Frontal cortex (tissue), 4 donors: Measurements from ENCODE around the gene DNAJC18. TPM values are rescaled to one million over a fixed set of nuclear protein-coding genes. Genes with fewer than 3 reads are reported as not detected.
"Not testable (repeated sequence)": the region's sequence is repeated elsewhere in the genome, so short reads cannot be mapped to it uniquely, and the experiment has no call there.

Experiments used
- DNase-seq, 2 donors: peaks; one replicate each; pipeline ENCODE4 v3.0.0; 2012; ENCODE audit warnings: low spot score in 2 of 2
- FAIRE-seq: peaks from 2 replicates; lab custom pipeline; 2012; peaks lifted over from hg19 to GRCh38; lab: Jason Lieb, UNC
- total RNA-seq: library from RNA; depleted of rRNA; stranded (reverse); fragments of >200 nt; gene quantifications from one replicate; pipeline ENCODE4 v1.2.3, GENCODE V29; 2014
- donor health status: control.
- donor health status: control.
- donor health status: control.

DNAJC18 gene
- total RNA-seq, 1 donor from 2014 or later: 53.0 TPM

DNA sequence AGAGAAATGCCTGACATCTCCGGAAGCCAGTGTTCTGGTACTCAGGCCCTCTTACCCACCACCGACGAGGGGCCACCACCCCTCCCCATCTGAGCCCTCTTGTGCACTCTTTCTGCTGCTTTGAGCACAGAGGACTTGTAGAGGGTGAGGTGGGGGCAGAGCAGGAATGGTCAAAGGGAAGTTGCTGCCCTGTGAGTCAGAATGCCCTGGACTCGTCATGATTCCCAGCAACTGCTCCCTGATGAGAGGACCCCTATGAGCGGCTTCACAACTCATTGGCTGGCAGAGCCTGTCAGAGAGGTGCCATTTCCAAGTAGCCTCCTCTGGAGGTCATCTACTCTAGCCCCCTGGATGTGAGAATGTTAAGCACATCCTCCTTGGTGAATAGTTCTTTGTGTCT lies 22.4 kb upstream of the DNAJC18 start:
- DNase-seq: no peak
- no peak for FAIRE-seq

DNA sequence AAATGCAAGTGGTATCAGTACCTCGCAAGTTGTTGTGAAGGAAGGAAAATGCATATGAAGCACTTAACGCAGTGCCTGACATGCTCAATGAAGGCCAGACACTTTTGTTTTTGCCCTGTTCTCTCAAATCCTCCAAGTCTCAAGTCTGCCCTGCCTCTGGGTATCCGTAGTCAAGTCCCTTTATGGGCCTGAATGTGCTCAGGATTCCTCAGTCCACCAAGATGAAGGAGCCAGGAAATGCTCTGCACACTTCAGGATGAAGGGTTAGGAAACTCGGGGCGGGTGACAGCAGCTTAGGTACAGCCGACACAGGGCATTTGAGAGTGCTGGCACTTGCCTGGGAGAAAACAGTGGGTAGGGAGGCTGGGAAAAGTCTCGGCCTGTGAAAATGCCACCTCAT lies 21.9 kb upstream of the DNAJC18 start:
- FAIRE-seq (no peak), DNase-seq (no peak)

DNA sequence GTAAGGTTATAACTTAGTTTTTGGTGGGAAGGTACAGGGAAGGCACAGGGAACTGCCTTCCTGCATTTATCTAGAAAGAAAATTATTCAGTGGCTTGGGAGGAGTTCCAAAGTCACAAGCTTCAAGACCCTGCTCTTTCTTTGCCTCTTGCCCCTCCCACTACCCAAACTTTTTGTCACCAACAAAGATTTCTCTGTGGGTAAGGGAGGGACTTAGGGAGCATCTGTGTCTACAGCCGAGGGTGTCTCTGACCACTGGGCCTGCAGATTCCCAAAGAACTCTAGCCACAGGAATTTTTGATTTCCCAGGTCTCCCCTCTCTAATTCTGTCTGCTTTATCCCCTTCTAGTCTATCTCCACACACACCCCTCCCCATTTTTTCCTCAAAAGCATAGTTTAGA lies 21.1 kb upstream of the DNAJC18 start:
- DNase-seq: no peak
- no peak for FAIRE-seq

- FAIRE-seq (no peak), DNase-seq (no peak)
Measured at GRCh38 chr5:139459451-139459934, 20.2 kb upstream of the DNAJC18 start.

DNA sequence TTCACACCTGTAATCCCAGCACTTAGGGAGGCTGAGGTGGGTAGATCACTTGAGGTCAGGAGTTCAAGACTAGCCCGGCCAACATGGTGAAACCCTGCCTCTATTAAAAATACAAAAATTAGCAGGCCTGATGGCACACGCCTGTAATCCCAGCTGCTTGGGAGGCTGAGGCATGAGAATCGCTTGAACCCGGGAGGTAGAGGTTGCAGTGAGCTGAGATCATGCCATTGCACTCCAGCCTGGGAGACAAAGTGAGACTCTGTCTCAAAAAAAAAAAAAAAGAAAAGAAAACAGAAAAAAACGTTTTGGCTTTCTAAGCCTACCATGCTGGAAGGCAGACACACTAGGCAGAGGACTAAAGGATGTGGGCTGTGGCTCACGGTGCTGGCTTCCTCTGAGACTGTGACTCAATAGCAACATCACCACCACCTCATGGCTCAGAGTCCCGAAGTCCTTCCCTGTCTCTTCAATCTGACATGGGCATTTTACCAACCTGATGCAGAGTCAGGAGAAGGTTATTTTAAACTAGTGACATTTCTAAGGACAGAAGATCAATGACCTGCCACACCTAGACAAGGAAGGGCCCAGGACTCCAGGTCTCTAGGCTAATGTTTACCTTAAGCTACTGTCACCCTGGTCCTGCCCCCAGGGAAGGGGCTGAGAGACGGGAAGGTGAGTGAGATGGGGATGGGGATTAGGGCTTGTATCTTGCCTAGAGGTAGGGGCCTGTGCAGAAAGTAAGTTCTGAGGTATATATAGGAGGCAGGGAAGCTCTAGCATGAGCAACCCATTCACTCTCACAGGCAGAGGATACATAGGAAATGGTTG lies 19.5 kb upstream of the DNAJC18 start:
- DNase-seq (peak in 1 of 2 donors; percentile 51), FAIRE-seq (no peak)

- FAIRE-seq: no peak
- DNase-seq: no peak
Measured at GRCh38 chr5:139457653-139458306, 18.5 kb upstream of the DNAJC18 start.

DNA sequence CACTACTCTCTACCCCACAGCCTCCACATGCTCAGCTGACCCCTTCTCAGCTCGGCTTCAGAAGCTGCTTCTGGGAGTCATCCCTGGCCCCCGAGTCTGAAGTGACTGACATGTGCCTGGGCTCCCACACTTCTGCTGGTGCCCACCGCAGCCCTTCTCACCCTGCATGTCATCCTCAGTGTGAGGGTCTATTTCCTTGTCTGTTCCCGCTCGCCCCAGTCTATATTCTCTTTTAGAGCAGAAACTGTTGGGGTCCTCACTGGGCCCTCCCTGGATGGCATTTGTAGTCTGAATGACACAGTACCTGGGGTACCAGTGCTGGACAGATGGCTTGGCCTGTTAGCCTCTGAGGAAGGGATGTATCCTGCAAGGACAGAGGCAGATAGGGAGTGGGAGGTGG lies 17.9 kb upstream of the DNAJC18 start:
- DNase-seq (no peak), FAIRE-seq (no peak)

- DNase-seq (no peak), FAIRE-seq (no peak)
Measured at GRCh38 chr5:139456776-139457175, 17.5 kb upstream of the DNAJC18 start.

DNA sequence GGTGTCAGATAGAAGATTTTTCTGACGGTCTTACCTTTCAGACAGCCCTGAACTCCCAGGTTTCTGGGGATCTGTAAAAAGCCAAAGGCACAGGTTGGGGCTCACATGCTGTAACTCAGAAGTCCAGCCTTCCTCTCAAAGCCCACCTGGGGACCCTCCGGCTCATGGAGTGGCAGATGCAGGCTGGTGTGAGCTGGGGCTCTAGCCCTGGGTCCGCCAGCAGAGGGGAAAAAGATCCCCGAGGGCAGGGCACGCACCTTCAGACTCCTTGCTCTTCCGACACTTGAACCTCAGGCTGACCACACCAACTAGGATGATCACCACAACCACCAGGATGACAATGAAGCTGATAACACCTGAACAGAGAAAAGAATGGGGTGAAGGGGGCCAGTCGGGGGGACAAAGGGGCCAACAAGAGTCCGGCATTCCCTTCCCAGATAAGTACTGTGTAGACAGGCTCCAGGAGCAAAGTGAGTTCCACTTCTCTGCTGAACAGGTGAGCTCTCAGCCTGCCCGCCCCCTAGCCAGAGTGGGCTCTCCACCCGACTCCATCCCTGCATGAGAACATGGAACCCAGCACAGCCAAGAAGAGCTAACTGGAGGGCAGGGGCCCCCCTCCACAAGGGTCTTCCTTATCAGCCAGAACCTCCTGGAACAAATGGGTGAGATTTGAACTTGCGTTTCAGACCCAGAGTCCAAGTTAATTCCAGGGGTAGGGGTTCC lies 15.4 kb upstream of the DNAJC18 start:
- DNase-seq (no peak), FAIRE-seq (no peak)

DNA sequence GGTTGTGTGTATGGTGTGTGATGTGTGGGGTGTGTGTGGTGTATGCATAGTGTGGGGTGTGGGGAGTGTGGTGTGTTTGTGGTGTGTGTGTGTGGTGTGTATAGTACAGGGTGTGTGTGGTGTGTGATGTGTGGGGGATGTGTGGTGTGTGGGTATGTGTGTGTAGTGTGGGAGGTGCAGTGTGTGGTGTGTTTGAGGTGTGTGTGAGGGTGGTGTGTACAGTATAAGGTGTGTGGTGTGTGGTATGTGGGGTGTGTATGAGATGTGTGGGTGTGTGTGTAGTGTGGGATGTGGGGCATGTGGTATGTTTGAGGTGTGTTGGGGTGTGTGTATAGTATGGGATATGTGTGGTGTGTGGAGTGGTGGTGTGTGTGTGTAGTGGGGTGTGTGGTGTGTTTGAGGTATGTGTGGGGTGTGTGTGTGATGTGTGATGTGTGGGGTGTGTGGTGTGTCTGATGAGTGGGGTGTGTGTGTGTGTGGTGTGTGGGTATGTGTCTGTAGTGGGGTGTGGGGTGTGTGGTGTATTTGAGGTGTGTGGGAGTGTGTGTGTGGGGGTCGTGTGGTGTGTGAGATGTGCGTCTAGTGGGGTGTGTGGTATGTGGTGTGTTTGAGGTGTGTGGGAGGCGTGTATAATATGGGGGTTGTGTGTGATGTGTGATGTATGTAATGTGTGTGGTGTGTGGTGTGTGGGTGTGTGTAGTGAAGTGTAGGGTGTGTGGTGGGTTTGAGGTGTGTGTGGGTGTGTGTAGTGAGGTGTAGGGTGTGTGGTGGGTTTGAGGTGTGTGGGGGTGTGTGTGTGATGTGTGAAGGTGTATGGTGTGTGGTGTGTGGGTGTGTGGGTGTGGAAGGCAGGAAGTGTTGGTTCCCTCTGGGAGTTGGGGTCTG lies 14.6 kb upstream of the DNAJC18 start:
- no peak for FAIRE-seq
- no peak for DNase-seq

GRCh38 chr5:139451878-139452660 lies 12.7 kb upstream of the DNAJC18 start:
- no peak for DNase-seq
- no peak for FAIRE-seq

GRCh38 chr5:139451176-139451575 lies 11.9 kb upstream of the DNAJC18 start:
- FAIRE-seq: no peak
- no peak for DNase-seq

GRCh38 chr5:139446956-139447779 lies 7.8 kb upstream of the DNAJC18 start:
- DNase-seq (no peak), FAIRE-seq (no peak)

- FAIRE-seq (no peak), DNase-seq (no peak)
Measured at GRCh38 chr5:139445325-139446170, 6.2 kb upstream of the DNAJC18 start.

DNA sequence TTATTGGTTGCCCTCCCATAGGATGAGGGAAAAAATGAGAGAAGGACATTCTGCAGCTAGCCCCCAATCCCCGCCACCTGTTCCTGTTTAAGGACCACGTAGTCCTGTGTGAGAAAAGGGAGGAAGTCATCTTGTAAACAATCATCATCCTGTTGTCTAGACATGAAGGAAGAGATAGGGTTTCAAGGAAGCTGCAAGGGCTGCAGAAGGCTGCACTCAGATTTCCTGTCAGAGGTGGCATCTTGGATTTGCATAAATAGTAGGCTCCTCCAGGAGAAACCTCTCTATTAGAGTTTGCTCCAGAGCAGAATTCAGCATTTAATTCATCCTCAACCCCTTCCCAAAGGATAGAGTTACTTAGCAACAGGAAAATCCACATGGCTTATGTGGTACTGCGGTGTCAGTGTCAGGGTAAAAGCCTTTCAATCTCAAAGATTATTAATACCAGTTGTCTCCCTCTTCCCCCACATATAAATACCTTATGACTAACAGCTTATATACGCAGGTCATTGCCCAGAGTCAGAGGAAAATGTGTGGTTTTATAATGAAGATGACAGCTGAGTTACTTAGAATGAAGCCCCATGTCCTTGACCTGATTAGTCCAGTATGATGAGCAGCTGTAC lies 4.6 kb upstream of the DNAJC18 start:
- FAIRE-seq (no peak), DNase-seq (no peak)

GRCh38 chr5:139440416-139440815 lies 1.1 kb upstream of the DNAJC18 start:
- not testable (repeated sequence) for FAIRE-seq, DNase-seq

- DNase-seq: no peak
- FAIRE-seq: no peak
Measured at GRCh38 chr5:139438707-139439012, 665 bp downstream of the DNAJC18 start.
